ENCODE data around the gene EGLN3. TPM values are rescaled to one million over a fixed set of nuclear protein-coding genes. Genes with fewer than 3 reads are reported as not detected.

The EGLN3 gene
- total RNA-seq, 1 donor from 2014 or later, result 10.3 TPM

DNA sequence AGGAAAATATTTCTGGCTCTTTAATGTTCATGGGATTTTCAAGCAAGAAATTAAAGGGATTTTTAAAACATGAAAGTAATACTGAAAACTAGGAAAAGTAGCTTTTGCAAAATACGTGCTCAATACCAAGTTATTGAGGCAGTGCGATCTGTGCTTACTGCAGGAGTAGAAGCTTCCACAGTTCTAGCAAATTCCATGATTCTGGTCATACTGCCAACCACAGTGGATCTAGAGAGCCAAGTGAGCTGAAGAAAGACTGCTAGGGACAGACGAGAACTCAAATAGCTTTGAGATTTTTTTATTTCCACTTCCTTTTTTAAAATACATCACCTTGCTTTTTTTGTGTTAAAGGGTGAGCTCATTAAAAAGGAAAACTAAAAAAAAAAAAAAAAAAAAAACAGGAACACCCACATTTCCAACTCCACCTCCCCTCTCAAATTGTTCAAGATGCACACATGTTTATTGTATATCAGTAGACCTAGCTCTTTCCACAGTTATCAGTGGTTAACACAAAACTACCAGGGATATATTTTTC is 26.2 kb downstream of the EGLN3 start:
- H3K4me1 ChIP-seq, result no peaks in the 10 kb centered on the region
- H3K9me3 ChIP-seq, result no peaks in the 10 kb centered on the region
- TF ChIP-seq POLR2A (IDR thresholded peaks at IDR 0.05) (no peak), POLR2AphosphoS5 (IDR thresholded peaks at IDR 0.05; ENCODE audit: insufficient read depth in 1 of 2, low read depth in 1 of 2) (no peak)
- TF ChIP-seq, protein P1, sequence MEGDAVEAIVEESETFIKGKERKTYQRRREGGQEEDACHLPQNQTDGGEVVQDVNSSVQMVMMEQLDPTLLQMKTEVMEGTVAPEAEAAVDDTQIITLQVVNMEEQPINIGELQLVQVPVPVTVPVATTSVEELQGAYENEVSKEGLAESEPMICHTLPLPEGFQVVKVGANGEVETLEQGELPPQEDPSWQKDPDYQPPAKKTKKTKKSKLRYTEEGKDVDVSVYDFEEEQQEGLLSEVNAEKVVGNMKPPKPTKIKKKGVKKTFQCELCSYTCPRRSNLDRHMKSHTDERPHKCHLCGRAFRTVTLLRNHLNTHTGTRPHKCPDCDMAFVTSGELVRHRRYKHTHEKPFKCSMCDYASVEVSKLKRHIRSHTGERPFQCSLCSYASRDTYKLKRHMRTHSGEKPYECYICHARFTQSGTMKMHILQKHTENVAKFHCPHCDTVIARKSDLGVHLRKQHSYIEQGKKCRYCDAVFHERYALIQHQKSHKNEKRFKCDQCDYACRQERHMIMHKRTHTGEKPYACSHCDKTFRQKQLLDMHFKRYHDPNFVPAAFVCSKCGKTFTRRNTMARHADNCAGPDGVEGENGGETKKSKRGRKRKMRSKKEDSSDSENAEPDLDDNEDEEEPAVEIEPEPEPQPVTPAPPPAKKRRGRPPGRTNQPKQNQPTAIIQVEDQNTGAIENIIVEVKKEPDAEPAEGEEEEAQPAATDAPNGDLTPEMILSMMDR (IDR thresholded peaks at IDR 0.05), result no peak
- H3K4me3 ChIP-seq, result no peak overlapping the region
- H3K27ac ChIP-seq, result no peak overlapping the region
- intact Hi-C loops (cut with DNase I), result no loop called here
- no peaks in the 10 kb centered on the region for H3K36me3 ChIP-seq
- no peaks in the 10 kb centered on the region for H3K27me3 ChIP-seq
- DNase-seq (ENCODE audit: extremely low spot score in 2 of 2), result no peak

DNA sequence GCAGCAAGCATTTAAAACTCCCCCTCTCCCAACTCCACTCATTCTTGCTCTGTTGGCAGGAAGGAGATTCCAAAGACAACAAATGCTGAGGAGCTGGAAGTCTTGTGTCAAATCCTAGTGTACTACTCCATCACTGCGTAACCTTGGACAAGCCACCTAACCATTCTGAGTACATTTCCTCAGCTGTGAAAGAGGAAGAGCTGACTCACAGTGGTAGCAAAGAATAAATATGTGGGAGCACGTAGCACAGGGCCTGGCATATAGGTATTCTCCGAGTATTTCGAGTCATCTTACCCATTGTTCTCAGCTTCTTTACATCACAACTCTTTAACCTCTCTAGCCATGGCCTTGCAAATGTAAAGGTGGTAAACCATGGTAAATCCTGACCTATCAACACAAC is 28.7 kb downstream of the EGLN3 start:
- Histone ChIP-seq H3K9me3 (no peaks in the 10 kb centered on the region), H3K4me3 (no peak overlapping the region), H3K27ac (no peak overlapping the region), H3K36me3 (no peaks in the 10 kb centered on the region), H3K27me3 (no peaks in the 10 kb centered on the region), H3K4me1 (peaks cover 7% of the 10 kb centered on the region)
- TF ChIP-seq POLR2AphosphoS5 (IDR thresholded peaks at IDR 0.05; ENCODE audit: insufficient read depth in 1 of 2, low read depth in 1 of 2) (no peak), POLR2A (IDR thresholded peaks at IDR 0.05) (no peak)
- TF ChIP-seq, protein P1 (IDR thresholded peaks at IDR 0.05), result no peak
- intact Hi-C loops (cut with DNase I), result no loop called here
- DNase-seq (ENCODE audit: extremely low spot score in 2 of 2), result no peak

DNA sequence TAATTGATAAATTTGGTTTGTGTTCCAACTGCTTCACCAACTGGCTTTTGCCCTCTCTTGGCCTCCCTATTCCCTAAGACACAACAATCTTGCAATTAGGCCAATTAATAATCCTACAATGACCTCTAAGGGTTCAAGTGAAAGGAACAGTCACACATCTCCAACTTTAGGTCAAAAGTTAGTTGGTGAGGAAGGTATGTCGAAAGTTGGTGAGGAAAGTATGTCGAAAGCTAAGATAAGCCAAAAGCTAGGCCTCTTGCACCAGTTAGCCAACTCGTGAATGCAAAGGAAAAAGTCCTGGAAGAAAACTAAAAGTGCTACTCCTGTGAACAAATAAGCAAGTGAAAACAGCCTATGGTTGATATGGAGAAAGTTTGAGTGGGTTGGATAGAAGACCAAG is 32.6 kb downstream of the EGLN3 start:
- no peak for DNase-seq (ENCODE audit: extremely low spot score in 2 of 2)

DNA sequence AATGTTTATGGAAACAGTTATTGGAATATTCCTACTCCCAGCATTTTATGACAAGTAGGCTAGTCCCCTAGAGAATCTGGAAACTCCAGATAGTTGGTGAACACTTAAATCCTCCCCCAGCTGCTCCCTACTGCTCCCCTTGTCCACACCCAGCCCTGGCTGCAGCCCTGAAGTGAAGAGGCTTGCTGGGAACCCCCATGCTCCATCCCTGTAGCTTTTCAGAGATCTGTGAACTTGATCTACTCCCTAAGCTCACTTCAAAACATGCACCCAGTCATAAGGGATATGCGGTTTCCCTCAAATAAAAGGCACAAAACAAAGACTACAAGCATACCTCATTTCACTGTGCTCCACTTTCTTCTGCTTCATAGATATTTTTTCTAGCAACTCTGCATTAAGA is 33.2 kb downstream of the EGLN3 start:
- Histone ChIP-seq H3K27me3 (no peaks in the 10 kb centered on the region), H3K4me3 (no peak overlapping the region), H3K9me3 (no peaks in the 10 kb centered on the region), H3K27ac (no peak overlapping the region), H3K4me1 (peaks cover 8% of the 10 kb centered on the region), H3K36me3 (no peaks in the 10 kb centered on the region)
- DNase-seq (ENCODE audit: extremely low spot score in 2 of 2), result no peak
- intact Hi-C loops (cut with DNase I), result no loop called here
- TF ChIP-seq POLR2A (IDR thresholded peaks at IDR 0.05) (no peak), POLR2AphosphoS5 (IDR thresholded peaks at IDR 0.05; ENCODE audit: insufficient read depth in 1 of 2, low read depth in 1 of 2) (no peak)
- TF ChIP-seq, protein P1 (IDR thresholded peaks at IDR 0.05), result no peak

More for the DNA sequence above, 32.6 kb downstream of the EGLN3 start:
- no peak overlapping the region for H3K27ac ChIP-seq
- H3K4me3 ChIP-seq, result no peak overlapping the region
- intact Hi-C loops (cut with DNase I), result no loop called here
- H3K27me3 ChIP-seq, result no peaks in the 10 kb centered on the region
- TF ChIP-seq, protein P1 (IDR thresholded peaks at IDR 0.05), result no peak
- TF ChIP-seq POLR2A (IDR thresholded peaks at IDR 0.05) (no peak), POLR2AphosphoS5 (IDR thresholded peaks at IDR 0.05; ENCODE audit: insufficient read depth in 1 of 2, low read depth in 1 of 2) (no peak)
- H3K36me3 ChIP-seq, result no peaks in the 10 kb centered on the region
- H3K4me1 ChIP-seq, result peaks cover 8% of the 10 kb centered on the region
- no peaks in the 10 kb centered on the region for H3K9me3 ChIP-seq

DNA sequence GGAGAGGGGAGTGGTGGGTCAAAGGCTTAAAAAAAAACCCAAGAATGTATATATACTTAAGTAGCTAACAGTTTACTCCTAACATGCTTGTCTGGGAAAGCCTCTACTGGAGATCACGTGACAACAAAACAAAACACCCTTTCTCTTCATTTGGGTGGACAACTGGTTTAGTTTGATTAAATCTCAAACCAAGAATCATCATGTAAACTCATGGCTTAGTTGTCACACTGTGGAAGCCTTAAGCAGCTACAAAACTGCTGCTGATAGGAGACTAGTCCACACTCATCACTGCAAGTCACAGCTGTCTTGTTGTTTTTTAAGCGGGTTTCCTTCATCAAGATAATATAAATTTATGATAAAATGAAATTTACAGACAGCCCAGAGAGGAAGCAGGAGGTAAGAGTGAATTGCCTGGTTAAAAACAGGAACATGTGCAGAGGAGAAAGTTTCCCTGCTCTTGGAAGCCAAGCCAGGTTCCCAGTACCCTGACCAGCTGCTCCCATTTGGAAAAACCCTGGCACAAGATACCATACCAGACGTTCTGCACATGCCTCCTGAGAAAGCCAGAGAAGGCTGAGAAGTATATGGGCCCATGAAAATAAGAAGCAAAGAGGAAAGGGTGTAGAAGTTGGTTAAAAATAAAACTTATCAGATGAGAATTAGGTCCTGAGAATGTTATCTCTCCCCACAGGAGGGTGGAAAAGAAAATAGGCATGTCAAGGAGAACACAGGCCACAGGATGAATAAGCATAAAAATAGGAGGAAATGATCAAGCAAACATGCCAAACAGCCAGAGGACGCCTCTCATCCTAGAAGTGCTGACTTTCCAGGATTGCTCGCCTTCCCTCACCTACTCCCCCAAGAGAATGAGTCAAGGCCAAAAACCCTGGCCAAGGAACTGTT is 34.0 kb downstream of the EGLN3 start:
- H3K4me3 ChIP-seq, result no peak overlapping the region
- TF ChIP-seq POLR2A (IDR thresholded peaks at IDR 0.05) (no peak), POLR2AphosphoS5 (IDR thresholded peaks at IDR 0.05; ENCODE audit: insufficient read depth in 1 of 2, low read depth in 1 of 2) (peak in 1 of 2 donors; percentile 37)
- H3K9me3 ChIP-seq, result no peaks in the 10 kb centered on the region
- H3K27me3 ChIP-seq, result no peaks in the 10 kb centered on the region
- intact Hi-C loops (cut with DNase I), result no loop called here
- H3K36me3 ChIP-seq, result no peaks in the 10 kb centered on the region
- no peak overlapping the region for H3K27ac ChIP-seq
- H3K4me1 ChIP-seq, result peaks cover 8% of the 10 kb centered on the region
- DNase-seq (ENCODE audit: extremely low spot score in 2 of 2), result no peak
